ENCODE measurements around the gene MRGPRF. TPM values are rescaled to one million over a fixed set of nuclear protein-coding genes. Genes with fewer than 3 reads are reported as not detected.

Gene MRGPRF
- polyA plus RNA-seq, 1 donor from 2014 or later: not detected

- Histone ChIP-seq H3K36me3 (ENCODE audit: insufficient read depth, low read length) (no peaks in the 10 kb centered on the region), H3K9me3 (ENCODE audit: low read length) (no peaks in the 10 kb centered on the region), H3K4me2 (ENCODE audit: low read length) (no peak overlapping the region), H2AFZ (ENCODE audit: low read depth, low read length) (no peak overlapping the region), H3F3A (ENCODE audit: insufficient read depth, low read length, poor library complexity, severe bottlenecking) (no peaks in the 10 kb centered on the region), H3K79me2 (replicated peaks; ENCODE audit: insufficient read depth, low read length) (no peaks in the 10 kb centered on the region), H3K4me3 (ENCODE audit: low read length) (no peak overlapping the region), H3K9ac (ENCODE audit: low read length) (no peak overlapping the region), H3K9me2 (ENCODE audit: insufficient read depth, low read length) (no peaks in the 10 kb centered on the region), H3K27ac (ENCODE audit: low read length) (no peak overlapping the region), H3K27me3 (ENCODE audit: insufficient read depth, low read depth, low read length) (no peaks in the 10 kb centered on the region), H4K20me1 (ENCODE audit: insufficient read depth) (no peaks in the 10 kb centered on the region)
- TF ChIP-seq EZH2 (IDR thresholded peaks at IDR 0.05; ENCODE audit: borderline replicate concordance, insufficient read depth, low read length, poor library complexity, severe bottlenecking) (no peak), EP300 (conservative IDR thresholded peaks at IDR 0.05; ENCODE audit: poor library complexity, severe bottlenecking) (no peak), REST (IDR thresholded peaks at IDR 0.05; ENCODE audit: borderline replicate concordance) (no peak), TAF1 (IDR thresholded peaks at IDR 0.05; ENCODE audit: low read depth) (no peak), CTCF (IDR thresholded peaks at IDR 0.05; ENCODE audit: poor library complexity, severe bottlenecking) (no peak), POLR2AphosphoS5 (IDR thresholded peaks at IDR 0.05) (no peak), MXI1 (conservative IDR thresholded peaks at IDR 0.05; ENCODE audit: poor library complexity, severe bottlenecking) (no peak), RAD21 (conservative IDR thresholded peaks at IDR 0.05) (no peak), SMC3 (conservative IDR thresholded peaks at IDR 0.05; ENCODE audit: poor library complexity) (no peak)
Measured at GRCh38 chr11:68969386-68969785, 43.7 kb downstream of the MRGPRF start.

GRCh38 chr11:68968306-68969250, 44.5 kb downstream of the MRGPRF start:
- no peaks in the 10 kb centered on the region for H3K36me3 ChIP-seq (ENCODE audit: insufficient read depth, low read length)
- no peaks in the 10 kb centered on the region for H3F3A ChIP-seq (ENCODE audit: insufficient read depth, low read length, poor library complexity, severe bottlenecking)
- H3K4me3 ChIP-seq (ENCODE audit: low read length): no peak overlapping the region
- H4K20me1 ChIP-seq (ENCODE audit: insufficient read depth): no peaks in the 10 kb centered on the region
- H3K9me3 ChIP-seq (ENCODE audit: low read length): peaks cover 4% of the 10 kb centered on the region
- H3K9me2 ChIP-seq (ENCODE audit: insufficient read depth, low read length): no peaks in the 10 kb centered on the region
- no peak overlapping the region for H3K27ac ChIP-seq (ENCODE audit: low read length)
- TF ChIP-seq TAF1 (IDR thresholded peaks at IDR 0.05; ENCODE audit: low read depth): no peak
- no peak for TF ChIP-seq CTCF (IDR thresholded peaks at IDR 0.05; ENCODE audit: poor library complexity, severe bottlenecking)
- no peak for TF ChIP-seq EZH2 (IDR thresholded peaks at IDR 0.05; ENCODE audit: borderline replicate concordance, insufficient read depth, low read length, poor library complexity, severe bottlenecking)
- TF ChIP-seq EP300 (conservative IDR thresholded peaks at IDR 0.05; ENCODE audit: poor library complexity, severe bottlenecking): no peak
- no peak for TF ChIP-seq RAD21 (conservative IDR thresholded peaks at IDR 0.05)
- H2AFZ ChIP-seq (ENCODE audit: low read depth, low read length): no peak overlapping the region
- H3K9ac ChIP-seq (ENCODE audit: low read length): no peak overlapping the region
- no peaks in the 10 kb centered on the region for H3K27me3 ChIP-seq (ENCODE audit: insufficient read depth, low read depth, low read length)
- no peaks in the 10 kb centered on the region for H3K79me2 ChIP-seq (replicated peaks; ENCODE audit: insufficient read depth, low read length)
- no peak overlapping the region for H3K4me2 ChIP-seq (ENCODE audit: low read length)

Measured in neural cell (in vitro differentiated cells).